Lower leg skin (tissue), 3 donors: ENCODE measurements around the gene RAMAC.

Experiments
- POLR2A ChIP-seq, 2 donors: fragments of 450-650 bp; IDR thresholded peaks; one replicate each; pipeline ENCODE4 v1.6.1; 2016 to 2017; ENCODE audit warnings: antibody characterized with exemption in 2 of 2, mild to moderate bottlenecking in 1 of 2, moderate library complexity in 1 of 2
- TF ChIP-seq, protein P1 (sequence below), 3 donors: fragments of 450-650 bp; IDR thresholded peaks; one replicate each; pipeline ENCODE4 v1.5.1; 2016; ENCODE audit warnings: antibody characterized with exemption in 3 of 3, mild to moderate bottlenecking in 3 of 3, moderate library complexity in 2 of 3

DNA sequence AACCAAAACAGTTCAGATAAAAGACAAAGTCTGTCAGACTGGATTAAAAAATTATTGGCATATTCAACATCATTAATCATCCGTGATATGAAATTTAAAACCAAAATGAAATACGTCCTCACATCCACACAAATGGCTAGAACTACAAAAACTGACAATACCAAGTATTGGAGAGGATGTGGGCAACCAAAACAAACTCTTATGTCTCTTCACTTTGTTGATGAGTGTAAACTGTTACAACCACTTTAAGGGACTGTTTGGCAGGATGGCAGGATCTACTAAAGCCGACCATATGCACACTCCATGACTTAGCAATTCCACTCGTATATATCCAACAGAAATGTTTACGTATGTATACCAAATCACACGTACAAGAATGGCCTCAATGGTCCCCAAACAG lies 50.2 kb downstream of the RAMAC start:
- TF ChIP-seq, protein P1, sequence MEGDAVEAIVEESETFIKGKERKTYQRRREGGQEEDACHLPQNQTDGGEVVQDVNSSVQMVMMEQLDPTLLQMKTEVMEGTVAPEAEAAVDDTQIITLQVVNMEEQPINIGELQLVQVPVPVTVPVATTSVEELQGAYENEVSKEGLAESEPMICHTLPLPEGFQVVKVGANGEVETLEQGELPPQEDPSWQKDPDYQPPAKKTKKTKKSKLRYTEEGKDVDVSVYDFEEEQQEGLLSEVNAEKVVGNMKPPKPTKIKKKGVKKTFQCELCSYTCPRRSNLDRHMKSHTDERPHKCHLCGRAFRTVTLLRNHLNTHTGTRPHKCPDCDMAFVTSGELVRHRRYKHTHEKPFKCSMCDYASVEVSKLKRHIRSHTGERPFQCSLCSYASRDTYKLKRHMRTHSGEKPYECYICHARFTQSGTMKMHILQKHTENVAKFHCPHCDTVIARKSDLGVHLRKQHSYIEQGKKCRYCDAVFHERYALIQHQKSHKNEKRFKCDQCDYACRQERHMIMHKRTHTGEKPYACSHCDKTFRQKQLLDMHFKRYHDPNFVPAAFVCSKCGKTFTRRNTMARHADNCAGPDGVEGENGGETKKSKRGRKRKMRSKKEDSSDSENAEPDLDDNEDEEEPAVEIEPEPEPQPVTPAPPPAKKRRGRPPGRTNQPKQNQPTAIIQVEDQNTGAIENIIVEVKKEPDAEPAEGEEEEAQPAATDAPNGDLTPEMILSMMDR (IDR thresholded peaks at IDR 0.05), result no peak
- TF ChIP-seq POLR2A (IDR thresholded peaks at IDR 0.05), result no peak
